HL-60/S4 (cell line): Measurements from ENCODE around the gene ZP1.
"Not testable (repeated sequence)": the region's sequence is repeated elsewhere in the genome, so short reads cannot be mapped to it uniquely, and the experiment has no call there.

Experiments
- in situ Hi-C: fragments of 300-500 bp; cut with MboI; formaldehyde crosslinking; loops from 2 replicates; pipeline ENCODE4 v1.14.3; 2022; ENCODE audit warnings: low sequenced_read_pairs

ZP1 gene

GRCh38 chr11:60905047-60905446, 37.7 kb downstream of the ZP1 start:
- in situ Hi-C loops: no loop called here

DNA sequence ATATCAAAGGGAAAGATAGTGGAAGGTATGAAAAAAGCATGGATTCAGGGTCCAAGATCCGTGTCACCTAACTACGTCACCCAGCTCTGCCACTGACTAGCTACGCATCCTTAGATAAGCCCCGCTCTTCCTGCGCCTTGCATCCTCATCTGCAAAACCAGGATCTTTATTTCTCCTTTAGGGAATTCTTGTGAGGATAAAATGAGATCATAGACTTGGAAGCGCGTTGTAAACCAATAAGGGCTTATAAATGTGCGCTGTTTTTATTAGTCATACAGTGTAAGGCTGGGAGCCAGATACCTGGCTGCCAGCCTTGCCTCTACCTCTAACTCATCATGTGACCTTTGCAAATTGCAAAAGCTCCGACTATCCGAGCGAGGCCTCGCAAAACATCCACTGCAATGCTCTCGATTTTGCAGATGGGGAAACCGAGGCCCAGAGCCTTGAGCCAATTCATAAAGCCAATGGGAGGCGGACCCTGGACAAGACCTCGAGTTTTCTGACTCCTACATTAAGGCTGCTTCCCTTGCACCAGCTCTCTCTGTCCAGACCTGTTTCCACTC, 38.3 kb downstream of the ZP1 start:
- in situ Hi-C loops: no loop called here

- in situ Hi-C loops: no loop called here
Measured at GRCh38 chr11:60906132-60906972, 39.0 kb downstream of the ZP1 start, which contains the start of gene PRPF19. TSS of gene PRPF19 (minus strand) at chr11:60906585. CDS start at chr11:60906382, 203 bp downstream.

GRCh38 chr11:60908803-60909202, 41.5 kb downstream of the ZP1 start:
- in situ Hi-C loops: no loop called here

- in situ Hi-C loops: not testable (repeated sequence)
Measured at GRCh38 chr11:60909680-60910280, 42.4 kb downstream of the ZP1 start.

GRCh38 chr11:60910281-60910687, 42.9 kb downstream of the ZP1 start:
- in situ Hi-C loops: no loop called here

GRCh38 chr11:60910711-60911380, 43.5 kb downstream of the ZP1 start:
- in situ Hi-C loops: no loop called here

- in situ Hi-C loops: no loop called here
Measured at GRCh38 chr11:60912223-60912850, 45.0 kb downstream of the ZP1 start.

GRCh38 chr11:60912851-60913528, 45.6 kb downstream of the ZP1 start:
- in situ Hi-C loops: no loop called here

- in situ Hi-C loops: no loop called here
Measured at GRCh38 chr11:60913793-60914632, 46.7 kb downstream of the ZP1 start, which contains the start of gene TMEM109. TSS of gene TMEM109 (plus strand) at chr11:60914158. CDS start at chr11:60919694, 5,536 bp downstream.

DNA sequence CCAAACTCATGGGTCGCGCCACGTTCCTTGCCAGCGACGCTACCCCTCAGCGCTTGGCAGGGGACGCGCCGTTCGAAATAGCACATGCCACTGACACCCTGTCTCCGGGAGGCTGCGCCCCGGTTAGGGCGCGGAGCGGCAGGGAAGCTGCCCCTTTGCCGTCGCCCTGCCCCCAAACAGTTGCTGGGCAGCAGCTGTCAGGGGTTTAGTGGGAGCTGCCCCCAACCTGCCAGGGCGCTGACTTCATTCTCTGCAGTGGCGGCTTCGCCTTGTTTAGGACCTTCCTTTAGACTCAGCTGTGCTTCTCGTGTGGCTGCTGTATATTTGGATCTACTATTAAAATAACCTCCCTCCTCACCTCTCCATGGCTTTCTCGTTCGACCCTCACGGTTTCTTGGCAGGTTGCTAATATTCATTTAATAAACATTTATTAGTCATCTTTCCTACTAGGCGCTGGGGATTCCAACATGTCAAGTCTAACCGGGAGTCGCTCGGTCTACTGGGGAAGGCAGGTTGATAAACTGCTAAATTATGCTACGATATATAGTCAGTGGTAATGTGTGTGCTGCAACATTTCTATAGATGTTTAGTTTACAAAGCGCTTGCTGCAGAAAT, 47.4 kb downstream of the ZP1 start:
- in situ Hi-C loops: no loop called here

DNA sequence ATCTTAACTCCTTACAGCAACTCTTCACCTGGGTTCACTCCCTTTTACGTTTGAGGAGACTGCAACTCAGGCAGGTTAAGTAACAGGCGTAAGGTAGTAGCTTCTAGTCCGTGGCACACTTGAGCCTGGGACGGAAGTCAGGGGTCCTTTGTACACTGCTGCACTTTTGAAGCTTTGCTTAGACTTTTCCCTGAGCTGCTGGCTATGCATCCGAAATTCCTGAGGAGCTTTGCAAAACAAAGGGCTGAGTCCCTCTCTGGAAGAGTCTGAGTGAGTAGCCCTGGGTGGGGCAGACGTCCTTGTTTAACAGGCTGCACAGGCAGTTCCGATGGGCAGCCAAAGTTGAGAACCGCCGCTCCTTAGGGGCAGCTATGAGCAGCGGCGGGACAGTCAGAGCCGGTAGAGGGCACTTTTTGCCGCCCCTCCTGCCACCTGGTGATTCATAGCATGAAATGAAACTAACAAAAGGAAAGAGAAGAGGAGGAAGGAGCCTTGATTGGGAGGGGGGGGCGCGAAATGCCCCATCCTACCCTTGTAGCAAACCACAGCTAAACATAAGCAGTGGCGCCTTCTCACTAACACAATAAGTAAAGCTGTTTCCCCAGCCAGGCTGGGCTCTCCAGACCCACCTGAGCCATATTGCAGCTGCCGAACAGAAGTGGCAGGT, 48.0 kb downstream of the ZP1 start:
- in situ Hi-C loops: no loop called here

- in situ Hi-C loops: no loop called here
Measured at GRCh38 chr11:60916669-60917206, 49.4 kb downstream of the ZP1 start.

- in situ Hi-C loops: no loop called here
Measured at GRCh38 chr11:60917267-60917666, 49.9 kb downstream of the ZP1 start.

GRCh38 chr11:60918251-60918938, 51.1 kb downstream of the ZP1 start:
- in situ Hi-C loops: no loop called here

- in situ Hi-C loops: no loop called here
Measured at GRCh38 chr11:60918939-60919265, 51.6 kb downstream of the ZP1 start.

DNA sequence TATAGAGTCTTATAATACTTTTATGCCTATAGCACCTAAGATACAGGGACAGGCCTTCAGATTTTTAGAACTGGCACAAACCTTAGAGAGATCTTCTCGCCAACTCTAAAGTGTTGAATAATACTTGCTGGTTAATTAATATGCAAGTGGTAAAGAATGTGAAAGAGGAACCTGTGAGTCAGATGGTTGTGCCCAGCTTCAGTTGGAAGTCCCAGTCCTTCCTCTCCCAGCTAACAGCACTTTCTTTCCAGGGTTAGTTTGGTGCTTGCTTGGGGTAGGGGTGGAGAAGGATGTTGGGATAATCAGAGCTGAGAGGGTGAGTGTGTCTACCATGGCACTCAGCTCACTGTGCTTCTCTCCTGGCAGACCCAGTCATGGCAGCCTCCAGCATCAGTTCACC, 52.0 kb downstream of the ZP1 start:
- in situ Hi-C loops: no loop called here

DNA sequence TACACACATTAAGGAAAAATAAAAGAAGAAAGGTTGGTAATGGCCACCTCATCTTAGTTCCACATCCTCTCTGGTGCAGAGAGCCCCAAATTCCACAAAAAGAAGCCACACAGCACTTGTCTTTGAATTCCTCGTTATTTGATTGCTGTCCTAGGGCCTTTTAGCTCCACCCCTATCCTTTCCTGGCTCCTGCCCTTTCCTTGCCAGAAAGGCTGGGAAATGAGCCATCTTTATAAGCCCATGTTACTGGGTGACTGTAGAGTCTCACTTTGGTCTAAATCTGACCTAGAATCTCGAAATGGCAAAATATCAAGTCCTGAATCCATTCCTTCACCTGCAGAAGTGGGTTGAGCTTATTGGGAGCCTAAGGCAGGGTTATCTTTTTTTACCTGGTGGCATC, 52.6 kb downstream of the ZP1 start:
- in situ Hi-C loops: no loop called here
